Mucosa of stomach (tissue), 1 donor: ENCODE data around the gene PPP1R8.
"Not testable (repeated sequence)": the region's sequence is repeated elsewhere in the genome, so short reads cannot be mapped to it uniquely, and the experiment has no call there.

Experiments
- H3K27me3 ChIP-seq: one replicate; pipeline ENCODE4 v1.7.0; 2013; ENCODE audit warnings: mild to moderate bottlenecking, low read length; ENCODE audit not compliant: control insufficient read depth, insufficient read depth
- H3K36me3 ChIP-seq: one replicate; pipeline ENCODE4 v1.7.0; 2013; ENCODE audit warnings: low read length; ENCODE audit not compliant: control insufficient read depth, insufficient read depth
- H3K4me1 ChIP-seq: one replicate; pipeline ENCODE4 v1.7.0; 2013; ENCODE audit warnings: mild to moderate bottlenecking, low read length; ENCODE audit not compliant: control insufficient read depth, insufficient read depth
- H3K4me3 ChIP-seq: one replicate; pipeline ENCODE4 v1.7.0; 2013; ENCODE audit warnings: low read length
- H3K9ac ChIP-seq: one replicate; pipeline ENCODE4 v1.7.0; 2013; ENCODE audit warnings: mild to moderate bottlenecking, low read length, moderate library complexity
- H3K9me3 ChIP-seq: one replicate; pipeline ENCODE4 v1.7.0; 2013; ENCODE audit warnings: mild to moderate bottlenecking, low read length, moderate library complexity; ENCODE audit not compliant: control insufficient read depth
- donor health status: Pancreatic carcinoma.

The PPP1R8 gene

DNA sequence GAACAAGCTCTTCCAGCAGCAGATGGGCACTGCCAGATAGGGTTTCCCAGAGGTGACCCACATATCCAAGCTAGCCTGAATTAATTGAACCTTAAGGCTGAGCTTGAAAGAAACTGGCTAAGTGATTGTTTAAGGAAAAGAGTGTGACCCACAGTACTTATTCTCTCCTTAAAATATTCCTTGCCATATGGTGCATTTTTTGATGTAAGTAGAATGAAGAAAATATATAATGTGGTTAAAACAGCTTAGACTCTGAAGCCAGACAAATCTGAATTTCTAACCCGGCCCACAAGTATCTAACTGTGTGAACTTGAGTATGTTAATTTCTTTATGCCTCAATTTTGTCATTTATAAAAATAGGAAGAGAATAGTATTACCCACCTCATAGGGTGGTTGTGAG is 4.9 kb downstream of the PPP1R8 start:
- Histone ChIP-seq H3K9ac (no peak overlapping the region), H3K4me3 (no peak overlapping the region), H3K4me1 (peaks cover 9% of the 10 kb centered on the region), H3K27me3 (no peaks in the 10 kb centered on the region), H3K9me3 (no peaks in the 10 kb centered on the region), H3K36me3 (no peaks in the 10 kb centered on the region)

DNA sequence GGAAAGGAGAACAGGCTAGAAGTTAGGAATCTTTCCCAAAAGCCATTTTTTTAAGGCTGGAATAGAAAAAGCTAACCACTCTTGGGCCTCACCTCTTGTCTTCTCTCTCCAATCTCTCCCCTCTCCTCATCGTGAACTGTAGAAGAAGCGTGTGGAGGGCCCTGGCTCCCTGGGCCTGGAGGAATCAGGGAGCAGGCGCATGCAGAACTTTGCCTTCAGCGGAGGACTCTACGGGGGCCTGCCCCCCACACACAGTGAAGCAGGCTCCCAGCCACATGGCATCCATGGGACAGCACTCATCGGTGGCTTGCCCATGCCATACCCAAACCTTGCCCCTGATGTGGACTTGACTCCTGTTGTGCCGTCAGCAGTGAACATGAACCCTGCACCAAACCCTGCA is 19.4 kb downstream of the PPP1R8 start:
- H3K27me3 ChIP-seq = no peaks in the 10 kb centered on the region
- H3K9me3 ChIP-seq = no peaks in the 10 kb centered on the region
- no peak overlapping the region for H3K9ac ChIP-seq
- H3K36me3 ChIP-seq = peaks cover 11% of the 10 kb centered on the region
- no peaks in the 10 kb centered on the region for H3K4me1 ChIP-seq
- H3K4me3 ChIP-seq = no peak overlapping the region

GRCh38 chr1:27855085-27855484 is 24.5 kb downstream of the PPP1R8 start:
- Histone ChIP-seq H3K27me3 (no peaks in the 10 kb centered on the region), H3K9ac (no peak overlapping the region), H3K4me3 (no peak overlapping the region), H3K36me3 (no peaks in the 10 kb centered on the region), H3K9me3 (no peaks in the 10 kb centered on the region), H3K4me1 (no peaks in the 10 kb centered on the region)

DNA sequence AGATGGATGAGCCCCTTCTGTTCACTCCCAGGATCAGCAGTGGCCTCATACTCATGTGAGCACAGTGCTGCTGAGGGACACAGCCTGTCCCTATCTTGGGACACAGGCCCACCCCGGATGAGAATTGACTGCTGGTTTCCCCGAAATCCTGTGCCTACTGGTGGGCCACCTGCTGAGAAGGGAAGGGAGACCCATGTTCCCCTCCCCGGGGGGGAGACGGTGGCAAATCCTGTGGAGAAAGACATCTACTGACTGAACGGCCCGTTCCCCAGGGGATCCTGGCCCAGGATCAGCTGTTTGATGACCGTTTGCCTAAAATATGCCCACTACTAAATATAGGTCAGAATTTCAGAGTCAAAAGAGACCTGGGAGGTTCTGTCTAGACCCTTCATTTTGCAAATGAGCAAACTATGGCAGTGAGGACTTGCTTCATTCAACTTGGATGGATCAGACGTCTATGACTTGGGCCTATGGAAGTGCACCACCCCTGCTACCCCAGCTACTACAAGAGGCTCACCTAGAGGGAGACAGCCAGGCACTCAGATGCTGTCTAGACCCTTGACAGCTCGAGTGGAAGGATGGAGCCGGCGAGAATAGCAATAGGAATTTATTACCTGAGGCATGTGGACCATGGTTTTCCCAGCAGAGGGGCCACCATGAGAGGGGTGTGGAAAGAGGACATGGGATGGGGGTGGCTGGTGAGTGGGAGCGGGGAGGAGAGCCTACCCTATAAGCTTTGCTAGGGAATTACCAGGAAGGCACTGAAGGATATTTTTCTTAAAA is 26.2 kb downstream of the PPP1R8 start:
- Histone ChIP-seq H3K9ac (no peak overlapping the region), H3K36me3 (no peaks in the 10 kb centered on the region), H3K4me1 (no peaks in the 10 kb centered on the region), H3K27me3 (no peaks in the 10 kb centered on the region), H3K9me3 (no peaks in the 10 kb centered on the region), H3K4me3 (no peak overlapping the region)

- H3K36me3 ChIP-seq, H3K9ac ChIP-seq, H3K9me3 ChIP-seq, H3K27me3 ChIP-seq, H3K4me3 ChIP-seq, H3K4me1 ChIP-seq: not testable (repeated sequence)
Measured at GRCh38 chr1:27857552-27857951, 27.0 kb downstream of the PPP1R8 start.

DNA sequence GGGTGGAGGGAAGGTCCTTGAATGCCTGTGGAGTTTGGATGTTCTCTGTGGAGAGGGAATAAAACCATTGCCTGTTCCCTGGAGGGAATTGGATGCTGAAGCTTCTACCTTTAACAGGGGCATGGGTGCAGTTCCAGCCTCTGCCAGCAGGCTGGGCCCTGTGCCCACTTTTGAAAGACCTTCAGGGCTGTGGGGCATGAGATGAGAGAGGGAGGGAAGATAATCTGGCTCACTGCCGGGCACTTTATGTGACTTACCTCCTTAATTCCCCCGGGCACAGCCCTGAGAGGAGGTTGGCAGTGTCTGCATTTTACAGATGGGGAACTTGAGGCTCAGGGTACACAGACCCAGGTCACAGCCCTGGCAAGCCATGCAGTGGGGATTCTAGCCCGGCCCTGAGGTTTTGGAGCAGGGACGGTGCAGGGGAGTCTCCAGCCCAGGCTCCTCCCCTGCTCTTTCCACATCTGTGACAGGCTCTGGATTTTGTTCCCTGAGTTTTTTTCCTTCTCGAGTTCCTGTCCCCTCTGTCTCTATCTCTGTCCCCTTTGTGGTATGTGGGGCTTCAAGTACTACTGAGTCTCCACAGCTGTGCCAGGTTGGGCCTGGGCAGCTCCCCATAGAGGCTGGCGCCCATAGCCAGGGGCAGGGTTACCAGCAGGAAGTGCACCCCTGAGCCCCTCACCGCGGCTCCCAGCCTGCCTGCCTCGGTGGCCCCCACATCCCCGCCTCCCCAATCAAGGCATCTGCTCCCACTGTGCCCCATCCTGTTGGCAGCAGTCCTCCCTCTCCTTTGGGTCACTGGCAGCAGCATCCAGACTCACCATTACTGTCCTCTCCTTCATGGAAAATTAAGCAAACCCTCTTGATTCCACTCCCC is 27.7 kb downstream of the PPP1R8 start:
- peak overlapping the region; percentile 35 for H3K9ac ChIP-seq
- H3K4me3 ChIP-seq = no peak overlapping the region
- no peaks in the 10 kb centered on the region for H3K36me3 ChIP-seq
- no peaks in the 10 kb centered on the region for H3K9me3 ChIP-seq
- no peaks in the 10 kb centered on the region for H3K4me1 ChIP-seq
- H3K27me3 ChIP-seq = no peaks in the 10 kb centered on the region

- no peak overlapping the region for H3K9ac ChIP-seq
- H3K9me3 ChIP-seq = no peaks in the 10 kb centered on the region
- H3K27me3 ChIP-seq = no peaks in the 10 kb centered on the region
- no peak overlapping the region for H3K4me3 ChIP-seq
- no peaks in the 10 kb centered on the region for H3K36me3 ChIP-seq
- no peaks in the 10 kb centered on the region for H3K4me1 ChIP-seq
Measured at GRCh38 chr1:27858949-27859576, 28.5 kb downstream of the PPP1R8 start.

DNA sequence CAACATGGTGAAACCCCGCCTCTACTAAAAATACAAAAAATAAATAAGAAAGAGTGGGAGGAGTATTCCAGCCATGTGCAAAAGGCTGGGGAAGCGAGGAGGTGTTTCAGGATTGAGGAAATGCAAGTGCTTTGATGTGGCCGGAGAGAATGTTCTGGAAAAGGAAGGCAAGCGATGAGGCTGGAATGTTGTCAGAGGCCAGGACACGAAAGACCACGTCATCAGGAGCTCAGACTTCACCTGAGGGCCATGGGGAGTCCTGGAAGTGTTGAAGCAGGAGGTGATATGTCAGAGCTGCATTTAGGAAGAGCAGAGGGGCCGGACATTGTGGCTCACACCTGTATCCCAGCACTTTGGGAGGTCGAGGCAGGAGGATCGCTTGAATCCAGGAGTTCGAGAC is 30.9 kb downstream of the PPP1R8 start:
- Histone ChIP-seq H3K4me1 (no peaks in the 10 kb centered on the region), H3K36me3 (no peaks in the 10 kb centered on the region), H3K27me3 (no peaks in the 10 kb centered on the region), H3K9me3 (no peaks in the 10 kb centered on the region), H3K4me3 (no peak overlapping the region), H3K9ac (no peak overlapping the region)

- H3K9ac ChIP-seq = no peak overlapping the region
- H3K27me3 ChIP-seq = no peaks in the 10 kb centered on the region
- no peaks in the 10 kb centered on the region for H3K36me3 ChIP-seq
- no peaks in the 10 kb centered on the region for H3K4me1 ChIP-seq
- no peaks in the 10 kb centered on the region for H3K9me3 ChIP-seq
- no peak overlapping the region for H3K4me3 ChIP-seq
Measured at GRCh38 chr1:27862004-27862403, 31.4 kb downstream of the PPP1R8 start.

- Histone ChIP-seq H3K9ac (no peak overlapping the region), H3K36me3 (no peaks in the 10 kb centered on the region), H3K9me3 (no peaks in the 10 kb centered on the region), H3K4me3 (no peak overlapping the region), H3K27me3 (no peaks in the 10 kb centered on the region), H3K4me1 (no peaks in the 10 kb centered on the region)
Measured at GRCh38 chr1:27862671-27863537, 32.3 kb downstream of the PPP1R8 start.

- Histone ChIP-seq H3K9me3 (no peaks in the 10 kb centered on the region), H3K4me3 (no peak overlapping the region), H3K9ac (no peak overlapping the region), H3K36me3 (no peaks in the 10 kb centered on the region), H3K27me3 (no peaks in the 10 kb centered on the region), H3K4me1 (no peaks in the 10 kb centered on the region)
Measured at GRCh38 chr1:27863538-27863915, 32.9 kb downstream of the PPP1R8 start.
